Measurements from ENCODE around the gene HEG1.

HEG1 gene

GRCh38 chr3:124939661-124940060 is 116.1 kb downstream of the HEG1 start:
- DNase-seq: no peak

GRCh38 chr3:124938896-124939295 is 116.9 kb downstream of the HEG1 start:
- no peak for DNase-seq

GRCh38 chr3:124937049-124937448 is 118.7 kb downstream of the HEG1 start:
- DNase-seq: no peak

GRCh38 chr3:124935794-124936542 is 119.8 kb downstream of the HEG1 start:
- no peak for DNase-seq

- no peak for DNase-seq
These were observed 120.5 kb downstream of the HEG1 start for GRCh38 chr3:124935264-124935663.

GRCh38 chr3:124934577-124934976 is 121.2 kb downstream of the HEG1 start, which contains the start of gene MUC13:
Gene MUC13, minus strand, starts transcription at chr3:124934751. Its CDS starts 39 bp downstream, at chr3:124934712.
- DNase-seq: no peak

GRCh38 chr3:124928333-124929202 is 127.2 kb downstream of the HEG1 start:
- peak; percentile 41 for DNase-seq

- DNase-seq: no peak
These were observed 128.2 kb downstream of the HEG1 start for GRCh38 chr3:124927574-124928045.

GRCh38 chr3:124926426-124927101 is 129.2 kb downstream of the HEG1 start:
- DNase-seq: no peak

- no peak for DNase-seq
These were observed 131.1 kb downstream of the HEG1 start for GRCh38 chr3:124924741-124925140.

GRCh38 chr3:124923833-124924232 is 132.0 kb downstream of the HEG1 start:
- DNase-seq: no peak

GRCh38 chr3:124920718-124921117 is 135.1 kb downstream of the HEG1 start:
- no peak for DNase-seq

- DNase-seq: no peak
These were observed 136.0 kb downstream of the HEG1 start for GRCh38 chr3:124919756-124920155.

- DNase-seq: no peak
These were observed 137.3 kb downstream of the HEG1 start for GRCh38 chr3:124918524-124918923.

GRCh38 chr3:124916837-124917409 is 138.9 kb downstream of the HEG1 start:
- DNase-seq: no peak

Data from kidney glomerular epithelial cell (primary cell).